Smooth muscle cell (in vitro differentiated cells): ENCODE data around the gene VGLL4. TPM values are rescaled to one million over a fixed set of nuclear protein-coding genes. Genes with fewer than 3 reads are reported as not detected.

Source experiments
- DNase-seq: peaks from one replicate; lab custom pipeline; 2025; ENCODE audit not compliant: unreplicated experiment; lab: John Stamatoyannopoulos, UW
- H2AFZ ChIP-seq: fragments of 200-600 bp; sonication (generic); 2 replicates; pipeline ENCODE4 v1.6.0; 2016; ENCODE audit warnings: antibody characterized with exemption, low read depth, mild to moderate bottlenecking
- H3F3A ChIP-seq: fragments of 200-600 bp; sonication (generic); 2 replicates; pipeline ENCODE4 v1.6.0; 2017; ENCODE audit warnings: antibody characterized with exemption, low read depth
- H3K27ac ChIP-seq: fragments of 200-600 bp; sonication (generic); 2 replicates; pipeline ENCODE4 v1.5.1; 2016; ENCODE audit warnings: low read depth, mild to moderate bottlenecking
- H3K27me3 ChIP-seq: fragments of 200-600 bp; sonication (generic); 2 replicates; pipeline ENCODE4 v1.6.1; 2016; ENCODE audit warnings: low read depth, mild to moderate bottlenecking
- H3K36me3 ChIP-seq: fragments of 200-600 bp; sonication (generic); 2 replicates; pipeline ENCODE4 v1.5.1; 2016; ENCODE audit warnings: low read depth
- H3K4me1 ChIP-seq: fragments of 200-600 bp; sonication (generic); 2 replicates; pipeline ENCODE4 v1.5.1; 2016; ENCODE audit warnings: low read depth
- H3K4me2 ChIP-seq: fragments of 200-600 bp; sonication (generic); 2 replicates; pipeline ENCODE4 v1.6.0; 2016; ENCODE audit warnings: mild to moderate bottlenecking
- H3K4me3 ChIP-seq: fragments of 200-600 bp; sonication (generic); 2 replicates; pipeline ENCODE4 v1.5.1; 2016; ENCODE audit warnings: mild to moderate bottlenecking
- H3K79me2 ChIP-seq: fragments of 200-600 bp; sonication (generic); 2 replicates; pipeline ENCODE4 v1.6.0; 2016; ENCODE audit warnings: low read depth, mild to moderate bottlenecking
- H3K9ac ChIP-seq: fragments of 200-600 bp; sonication (generic); 2 replicates; pipeline ENCODE4 v1.6.0; 2016; ENCODE audit warnings: low read depth
- H3K9me3 ChIP-seq: fragments of 200-600 bp; sonication (generic); replicated peaks from 2 replicates; pipeline ENCODE4 v1.5.1; 2016; ENCODE audit warnings: low read depth
- H4K20me1 ChIP-seq: fragments of 200-600 bp; sonication (generic); 2 replicates; pipeline ENCODE4 v1.6.0; 2016; ENCODE audit warnings: low read depth
- WGBS: methylation state at CpG from one replicate; pipeline ENCODE4 v1.1.7; 2016; ENCODE audit warnings: low lambda C conversion rate; 5-methylcytosine and 5-hydroxymethylcytosine counted together
- polyA plus RNA-seq: library from polyadenylated mRNA; unstranded; fragments of >200 nt; fragmentation: Nextera tagmentation; extraction: Ambion mirVana; gene quantifications from 2 replicates; pipeline ENCODE4 v1.2.1, GENCODE V29; 2016
- total RNA-seq: library from RNA; depleted of rRNA; stranded (reverse); fragments of >200 nt; gene quantifications from 2 replicates; pipeline ENCODE4 v1.2.3, GENCODE V29; 2014
- TF ChIP-seq, protein P1 (sequence below): fragments of 200-600 bp; sonication (generic); IDR thresholded peaks from 2 replicates; pipeline ENCODE4 v1.5.1; 2017; ENCODE audit warnings: borderline replicate concordance, mild to moderate bottlenecking, antibody characterized with exemption; ENCODE audit not compliant: insufficient read depth, poor library complexity, severe bottlenecking

VGLL4 gene
- total and polyA plus RNA-seq, 2 experiments from 2014 or later, result 72.0 to 109 TPM

DNA sequence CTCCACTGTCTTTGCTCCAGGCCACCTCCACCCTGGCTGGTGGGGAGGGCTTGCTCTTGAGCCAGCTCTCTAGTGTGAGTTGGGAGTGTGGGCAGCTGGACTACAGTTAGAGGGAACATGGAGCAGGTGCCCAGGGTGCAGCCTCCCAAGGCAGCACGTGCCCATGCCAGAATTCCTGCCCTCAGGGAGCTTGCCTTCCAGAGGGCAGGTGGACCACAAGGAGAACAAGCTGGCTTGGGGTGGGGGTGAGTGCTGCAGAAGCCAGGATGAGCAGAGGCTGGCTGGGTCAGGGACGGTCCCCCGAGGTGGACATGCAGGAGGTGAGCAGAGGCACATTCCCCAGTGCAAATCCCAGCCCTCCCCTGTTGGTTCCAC is 89.5 kb downstream of the VGLL4 start:
- H4K20me1 ChIP-seq, result peaks cover 46% of the 10 kb centered on the region
- TF ChIP-seq, protein P1, sequence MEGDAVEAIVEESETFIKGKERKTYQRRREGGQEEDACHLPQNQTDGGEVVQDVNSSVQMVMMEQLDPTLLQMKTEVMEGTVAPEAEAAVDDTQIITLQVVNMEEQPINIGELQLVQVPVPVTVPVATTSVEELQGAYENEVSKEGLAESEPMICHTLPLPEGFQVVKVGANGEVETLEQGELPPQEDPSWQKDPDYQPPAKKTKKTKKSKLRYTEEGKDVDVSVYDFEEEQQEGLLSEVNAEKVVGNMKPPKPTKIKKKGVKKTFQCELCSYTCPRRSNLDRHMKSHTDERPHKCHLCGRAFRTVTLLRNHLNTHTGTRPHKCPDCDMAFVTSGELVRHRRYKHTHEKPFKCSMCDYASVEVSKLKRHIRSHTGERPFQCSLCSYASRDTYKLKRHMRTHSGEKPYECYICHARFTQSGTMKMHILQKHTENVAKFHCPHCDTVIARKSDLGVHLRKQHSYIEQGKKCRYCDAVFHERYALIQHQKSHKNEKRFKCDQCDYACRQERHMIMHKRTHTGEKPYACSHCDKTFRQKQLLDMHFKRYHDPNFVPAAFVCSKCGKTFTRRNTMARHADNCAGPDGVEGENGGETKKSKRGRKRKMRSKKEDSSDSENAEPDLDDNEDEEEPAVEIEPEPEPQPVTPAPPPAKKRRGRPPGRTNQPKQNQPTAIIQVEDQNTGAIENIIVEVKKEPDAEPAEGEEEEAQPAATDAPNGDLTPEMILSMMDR, result no peak
- H3K79me2 ChIP-seq, result peaks cover 38% of the 10 kb centered on the region
- H3F3A ChIP-seq, result peaks cover 50% of the 10 kb centered on the region
- no peaks in the 10 kb centered on the region for H3K27me3 ChIP-seq
- H3K9ac ChIP-seq, result no peak overlapping the region
- H3K4me1 ChIP-seq, result peaks cover 13% of the 10 kb centered on the region
- no peak overlapping the region for H3K27ac ChIP-seq
- H3K4me3 ChIP-seq, result no peak overlapping the region
- WGBS, result 100% methylated on average over 3 of the region's 3 CpGs
- H3K36me3 ChIP-seq, result no peaks in the 10 kb centered on the region
- H3K4me2 ChIP-seq, result no peak overlapping the region
- H3K9me3 ChIP-seq, result no peaks in the 10 kb centered on the region
- no peak for DNase-seq
- no peak overlapping the region for H2AFZ ChIP-seq

DNA sequence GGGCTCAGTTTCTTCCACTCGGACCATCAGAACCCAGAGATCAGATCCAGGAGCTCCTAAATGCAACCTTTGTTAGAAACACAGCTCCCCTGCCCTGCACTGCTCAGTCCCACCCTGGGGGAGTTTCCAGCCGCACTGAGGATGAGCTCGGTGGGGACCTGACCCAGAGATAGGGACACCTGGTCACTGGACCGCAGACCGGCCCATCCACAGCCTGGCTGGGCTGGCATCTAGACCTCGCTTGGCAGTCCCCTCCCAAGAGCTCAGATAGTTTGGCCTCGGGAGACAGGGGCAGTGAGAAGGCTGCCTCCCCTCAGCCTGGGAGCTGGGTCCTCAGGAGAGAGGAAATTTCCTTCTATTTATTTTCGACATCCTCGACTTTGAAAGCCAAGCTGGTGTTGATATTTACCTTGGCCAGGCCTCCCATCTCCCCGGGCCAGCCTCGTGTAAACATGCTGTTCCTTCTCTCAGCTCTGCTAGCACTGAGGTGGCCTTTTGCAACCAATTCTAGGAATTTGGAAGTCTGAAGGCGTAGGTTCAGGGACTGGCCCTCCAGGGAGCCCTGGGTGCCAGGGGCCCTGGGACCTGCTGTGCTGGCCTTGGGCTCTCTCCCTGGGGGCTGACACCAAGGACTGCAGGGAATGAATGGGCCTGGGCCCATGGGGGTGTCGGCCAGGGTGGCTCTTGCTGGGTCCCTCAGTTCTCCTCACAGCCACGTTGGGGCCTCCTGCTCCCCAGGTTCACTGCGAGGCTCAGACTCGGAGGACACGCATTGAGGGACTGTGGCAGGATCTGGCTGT is 90.1 kb downstream of the VGLL4 start:
- no peaks in the 10 kb centered on the region for H3K36me3 ChIP-seq
- 90% methylated on average over 17 of the region's 17 CpGs for WGBS
- H3K4me1 ChIP-seq, result peaks cover 14% of the 10 kb centered on the region
- peaks cover 45% of the 10 kb centered on the region for H3F3A ChIP-seq
- H3K79me2 ChIP-seq, result peaks cover 35% of the 10 kb centered on the region
- no peaks in the 10 kb centered on the region for H3K27me3 ChIP-seq
- no peak for DNase-seq
- H4K20me1 ChIP-seq, result peaks cover 40% of the 10 kb centered on the region
- TF ChIP-seq, protein P1, result no peak
- H3K9ac ChIP-seq, result no peak overlapping the region
- H3K4me3 ChIP-seq, result no peak overlapping the region
- H3K9me3 ChIP-seq, result no peaks in the 10 kb centered on the region
- H3K27ac ChIP-seq, result no peak overlapping the region
- H2AFZ ChIP-seq, result no peak overlapping the region
- no peak overlapping the region for H3K4me2 ChIP-seq

DNA sequence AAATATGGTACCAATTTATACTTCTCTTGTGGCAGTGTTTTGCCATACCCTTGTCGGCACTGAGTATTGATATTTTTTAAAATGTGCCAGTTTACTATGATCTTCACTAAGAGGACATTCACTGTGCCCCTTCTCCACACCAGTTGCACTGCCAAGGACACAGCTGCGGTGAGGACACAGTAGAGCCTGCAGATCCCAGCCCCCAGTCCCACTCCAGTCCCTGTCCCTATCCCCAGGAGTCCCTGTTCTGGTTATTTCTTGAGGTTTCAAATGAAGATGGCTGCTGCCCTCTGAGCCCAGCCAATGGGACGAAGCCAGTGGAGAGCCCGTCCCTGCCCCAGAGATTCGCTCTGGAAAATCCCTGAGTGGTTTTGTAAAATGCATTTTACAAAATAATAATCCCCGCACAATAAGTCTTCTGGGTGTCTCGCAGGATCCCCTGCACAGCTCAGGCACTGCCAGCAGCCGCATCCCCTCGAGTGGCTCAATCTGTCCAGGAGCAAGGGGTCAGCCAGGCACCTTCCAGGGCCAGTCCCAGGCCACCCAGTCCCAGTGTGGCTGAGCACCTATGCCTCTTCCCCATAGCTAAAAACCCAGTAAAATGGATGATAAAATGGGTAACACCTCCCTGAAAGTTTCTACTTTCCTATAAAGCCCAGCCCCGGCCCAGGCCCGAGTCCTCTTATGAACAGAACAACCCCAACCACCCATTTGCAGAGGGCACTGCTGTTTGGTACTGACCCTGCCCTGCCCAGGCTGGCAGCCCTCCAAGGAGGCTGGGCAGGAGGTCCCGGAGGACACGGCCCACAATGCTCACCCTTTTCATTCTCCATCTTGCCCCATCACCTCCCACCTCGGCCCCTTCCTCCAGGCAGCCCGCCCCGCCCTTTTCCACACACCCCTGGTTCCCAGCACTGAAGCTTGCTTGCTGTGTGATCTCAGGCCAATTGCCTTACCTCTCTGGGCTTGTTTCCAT is 91.1 kb downstream of the VGLL4 start:
- no peak for DNase-seq

More for the DNA sequence above, 91.1 kb downstream of the VGLL4 start:
- H4K20me1 ChIP-seq, result peaks cover 29% of the 10 kb centered on the region
- no peak overlapping the region for H3K9ac ChIP-seq
- no peak overlapping the region for H3K4me3 ChIP-seq
- no peak overlapping the region for H3K27ac ChIP-seq
- H3K79me2 ChIP-seq, result peaks cover 27% of the 10 kb centered on the region
- no peak overlapping the region for H3K4me2 ChIP-seq
- TF ChIP-seq, protein P1, result no peak
- no peak overlapping the region for H2AFZ ChIP-seq
- 99% methylated on average over 16 of the region's 16 CpGs for WGBS
- no peaks in the 10 kb centered on the region for H3K36me3 ChIP-seq
- peaks cover 35% of the 10 kb centered on the region for H3F3A ChIP-seq
- peaks cover 9% of the 10 kb centered on the region for H3K4me1 ChIP-seq
- H3K27me3 ChIP-seq, result no peaks in the 10 kb centered on the region
- no peaks in the 10 kb centered on the region for H3K9me3 ChIP-seq
